ENCODE measurements around the gene ALDH1A1.
"Not testable (repeated sequence)": the region's sequence is repeated elsewhere in the genome, so short reads cannot be mapped to it uniquely, and the experiment has no call there.

Gene ALDH1A1

GRCh38 chr9:72871685-72872084, 81.2 kb downstream of the ALDH1A1 start:
- Histone ChIP-seq H3K9me3 (ENCODE audit: control insufficient read depth in 1 of 2, low read length in 2 of 2) (no peaks in the 10 kb centered on the region), H3K9ac (ENCODE audit: low read depth in 1 of 2, low read length in 2 of 2) (no peak overlapping the region), H3K27ac (ENCODE audit: low read depth, low read length) (no peak overlapping the region), H3K27me3 (ENCODE audit: control insufficient read depth in 1 of 2, insufficient read depth in 2 of 2, low read length in 2 of 2) (no peaks in the 10 kb centered on the region), H3K4me1 (ENCODE audit: control insufficient read depth in 1 of 2, insufficient read depth in 2 of 2, low read length in 2 of 2) (no peaks in the 10 kb centered on the region), H3K36me3 (ENCODE audit: control insufficient read depth in 1 of 2, insufficient read depth in 2 of 2, low read length in 2 of 2) (no peaks in the 10 kb centered on the region), H3K4me3 (ENCODE audit: low read depth in 1 of 2, low read length in 2 of 2) (no peak overlapping the region)

- Histone ChIP-seq H3K27ac (ENCODE audit: low read depth, low read length) (no peak overlapping the region), H3K36me3 (ENCODE audit: control insufficient read depth in 1 of 2, insufficient read depth in 2 of 2, low read length in 2 of 2) (no peaks in the 10 kb centered on the region), H3K27me3 (ENCODE audit: control insufficient read depth in 1 of 2, insufficient read depth in 2 of 2, low read length in 2 of 2) (no peaks in the 10 kb centered on the region), H3K4me1 (ENCODE audit: control insufficient read depth in 1 of 2, insufficient read depth in 2 of 2, low read length in 2 of 2) (peaks cover 0 to 8% of the 10 kb centered on the region in 2 donors), H3K4me3 (ENCODE audit: low read depth in 1 of 2, low read length in 2 of 2) (no peak overlapping the region), H3K9me3 (ENCODE audit: control insufficient read depth in 1 of 2, low read length in 2 of 2) (no peaks in the 10 kb centered on the region), H3K9ac (ENCODE audit: low read depth in 1 of 2, low read length in 2 of 2) (no peak overlapping the region)
These were observed 88.5 kb downstream of the ALDH1A1 start for GRCh38 chr9:72864327-72864726.

DNA sequence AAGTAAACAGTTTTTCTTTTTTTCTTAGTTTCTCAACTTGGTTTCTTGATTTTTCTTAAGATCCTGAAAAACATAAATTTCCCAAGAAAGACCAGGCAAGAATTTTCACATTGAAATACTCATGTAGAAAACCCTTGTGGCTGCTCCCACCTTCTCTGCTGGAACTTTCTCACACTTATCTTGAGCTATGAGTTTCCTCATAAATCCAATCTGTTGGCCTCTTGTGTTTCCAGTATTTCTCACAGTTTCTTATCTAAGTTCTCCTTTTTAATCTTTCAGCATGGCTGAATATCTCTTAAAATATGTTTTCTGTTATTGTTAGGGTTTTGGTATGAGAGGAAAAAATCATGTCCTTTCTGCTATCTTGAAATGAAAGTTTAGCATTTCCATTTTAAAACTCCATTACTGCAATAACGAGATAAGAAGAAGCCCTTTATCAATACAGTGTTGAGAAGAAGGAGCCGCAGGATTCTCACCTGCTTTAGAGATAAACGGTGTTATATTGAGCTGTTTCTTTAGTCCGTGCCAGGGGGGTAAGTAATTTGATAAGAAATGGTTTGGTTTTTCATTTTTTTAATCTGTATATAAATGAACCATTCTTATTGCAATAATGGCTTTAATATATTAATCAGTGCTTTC, 89.3 kb downstream of the ALDH1A1 start:
- Histone ChIP-seq H3K9ac (ENCODE audit: low read depth in 1 of 2, low read length in 2 of 2) (no peak overlapping the region), H3K4me1 (ENCODE audit: control insufficient read depth in 1 of 2, insufficient read depth in 2 of 2, low read length in 2 of 2) (peaks cover 0 to 10% of the 10 kb centered on the region in 2 donors), H3K27me3 (ENCODE audit: control insufficient read depth in 1 of 2, insufficient read depth in 2 of 2, low read length in 2 of 2) (no peaks in the 10 kb centered on the region), H3K36me3 (ENCODE audit: control insufficient read depth in 1 of 2, insufficient read depth in 2 of 2, low read length in 2 of 2) (no peaks in the 10 kb centered on the region), H3K4me3 (ENCODE audit: low read depth in 1 of 2, low read length in 2 of 2) (no peak overlapping the region), H3K9me3 (ENCODE audit: control insufficient read depth in 1 of 2, low read length in 2 of 2) (no peaks in the 10 kb centered on the region), H3K27ac (ENCODE audit: low read depth, low read length) (no peak overlapping the region)

- H3K4me3 ChIP-seq (ENCODE audit: low read depth in 1 of 2, low read length in 2 of 2); H3K27me3 ChIP-seq (ENCODE audit: control insufficient read depth in 1 of 2, insufficient read depth in 2 of 2, low read length in 2 of 2); H3K9ac ChIP-seq (ENCODE audit: low read depth in 1 of 2, low read length in 2 of 2); H3K36me3 ChIP-seq (ENCODE audit: control insufficient read depth in 1 of 2, insufficient read depth in 2 of 2, low read length in 2 of 2); H3K27ac ChIP-seq (ENCODE audit: low read depth, low read length); H3K9me3 ChIP-seq (ENCODE audit: control insufficient read depth in 1 of 2, low read length in 2 of 2): not testable (repeated sequence)
- peaks cover 8 to 17% of the 10 kb centered on the region in 2 donors for H3K4me1 ChIP-seq (ENCODE audit: control insufficient read depth in 1 of 2, insufficient read depth in 2 of 2, low read length in 2 of 2)
These were observed 90.1 kb downstream of the ALDH1A1 start for GRCh38 chr9:72862788-72863187.

DNA sequence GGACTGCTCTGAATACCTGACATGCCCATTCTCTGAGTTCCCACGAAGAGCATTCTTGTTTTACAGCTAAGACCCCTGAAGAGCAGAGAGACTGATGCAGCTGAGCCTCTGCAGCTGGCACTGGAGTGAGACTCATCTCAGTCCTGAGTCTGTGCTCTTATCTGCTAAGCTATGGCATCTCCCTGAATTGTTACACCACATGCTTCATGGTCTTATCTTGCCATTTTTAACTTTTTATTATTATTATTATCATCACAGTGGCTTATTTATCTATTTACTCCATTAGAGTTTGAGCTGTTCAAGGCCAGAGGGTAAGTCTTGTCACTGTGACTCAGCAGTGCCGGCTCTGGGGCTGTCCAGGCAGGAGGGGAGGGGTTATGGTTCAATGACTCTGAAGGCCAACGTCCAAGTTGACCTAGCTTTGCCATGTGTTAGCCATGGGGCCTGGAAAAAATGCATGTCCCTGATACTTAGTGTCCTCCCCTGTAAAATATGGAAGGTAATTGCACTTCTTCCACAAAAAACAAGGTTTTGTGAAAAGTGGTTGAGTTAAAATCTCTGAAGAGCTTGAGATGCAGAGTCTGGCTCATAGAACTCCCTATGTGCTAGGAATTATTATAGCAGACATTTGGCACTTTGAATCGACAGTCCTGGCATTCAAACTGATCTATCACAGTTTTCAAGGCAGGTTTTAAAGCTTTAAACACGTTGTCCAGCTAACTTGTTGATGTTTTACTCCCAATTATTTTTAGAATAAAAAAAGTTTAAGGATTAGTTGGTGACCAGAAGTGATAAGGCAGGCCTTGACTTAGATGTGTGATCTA, 94.6 kb downstream of the ALDH1A1 start:
- Histone ChIP-seq H3K4me3 (ENCODE audit: low read depth in 1 of 2, low read length in 2 of 2) (no peak overlapping the region), H3K9ac (ENCODE audit: low read depth in 1 of 2, low read length in 2 of 2) (no peak overlapping the region), H3K27me3 (ENCODE audit: control insufficient read depth in 1 of 2, insufficient read depth in 2 of 2, low read length in 2 of 2) (no peaks in the 10 kb centered on the region), H3K9me3 (ENCODE audit: control insufficient read depth in 1 of 2, low read length in 2 of 2) (no peaks in the 10 kb centered on the region), H3K27ac (ENCODE audit: low read depth, low read length) (no peak overlapping the region), H3K36me3 (ENCODE audit: control insufficient read depth in 1 of 2, insufficient read depth in 2 of 2, low read length in 2 of 2) (no peaks in the 10 kb centered on the region), H3K4me1 (ENCODE audit: control insufficient read depth in 1 of 2, insufficient read depth in 2 of 2, low read length in 2 of 2) (peaks cover 11 to 15% of the 10 kb centered on the region in 2 donors)

DNA sequence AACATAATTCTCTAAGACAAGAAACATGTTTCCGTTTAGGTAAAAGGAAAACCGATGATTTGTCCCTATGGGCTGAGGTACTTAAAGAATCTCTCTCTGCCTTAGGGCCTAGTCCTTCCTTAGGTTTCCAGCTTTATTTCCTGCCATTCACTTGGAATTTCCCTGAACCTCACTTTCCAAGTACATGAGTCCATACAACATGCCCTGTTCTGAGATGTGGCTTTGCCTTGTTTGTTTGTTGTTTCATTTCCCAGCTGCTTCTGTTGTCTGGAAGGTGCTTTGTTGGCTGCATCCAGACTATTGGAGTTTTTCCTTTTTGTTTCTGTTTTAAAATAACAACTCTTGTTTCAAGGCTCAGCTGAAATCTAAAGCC, 95.2 kb downstream of the ALDH1A1 start:
- Histone ChIP-seq H3K9ac (ENCODE audit: low read depth in 1 of 2, low read length in 2 of 2) (no peak overlapping the region), H3K36me3 (ENCODE audit: control insufficient read depth in 1 of 2, insufficient read depth in 2 of 2, low read length in 2 of 2) (no peaks in the 10 kb centered on the region), H3K27ac (ENCODE audit: low read depth, low read length) (no peak overlapping the region)

DNA sequence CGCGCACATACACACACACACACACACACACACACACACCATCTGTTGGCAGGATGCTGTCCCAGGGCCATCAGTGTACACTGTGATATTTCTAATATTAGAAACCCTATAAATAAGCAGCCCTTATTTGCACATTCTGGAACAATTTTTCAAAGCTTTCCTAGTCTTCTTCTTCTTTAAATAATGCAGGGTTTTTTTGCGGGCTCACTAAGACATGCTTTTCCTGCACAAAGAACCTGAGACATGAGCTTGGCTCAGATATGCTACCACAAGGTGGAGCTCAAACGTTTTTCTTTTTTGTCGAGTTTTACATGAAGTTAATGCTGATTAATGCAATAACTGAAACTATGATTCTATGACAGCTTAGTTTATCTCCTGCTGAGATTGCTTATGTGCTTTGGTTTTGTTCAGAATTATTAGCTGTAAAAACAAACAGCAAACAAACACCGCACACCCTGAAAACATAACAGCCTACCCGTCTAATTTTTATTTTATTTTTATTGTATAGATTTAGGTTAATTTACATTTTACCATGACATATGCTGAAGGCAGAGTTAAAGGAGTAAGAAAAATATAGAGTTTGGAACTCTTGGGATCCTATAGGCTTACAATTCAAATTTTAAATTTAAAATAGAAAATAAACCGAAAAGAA, 95.8 kb downstream of the ALDH1A1 start:
- no peak overlapping the region for H3K9ac ChIP-seq (ENCODE audit: low read depth in 1 of 2, low read length in 2 of 2)
- peaks cover 11 to 15% of the 10 kb centered on the region in 2 donors for H3K4me1 ChIP-seq (ENCODE audit: control insufficient read depth in 1 of 2, insufficient read depth in 2 of 2, low read length in 2 of 2)
- no peaks in the 10 kb centered on the region for H3K36me3 ChIP-seq (ENCODE audit: control insufficient read depth in 1 of 2, insufficient read depth in 2 of 2, low read length in 2 of 2)
- H3K27ac ChIP-seq (ENCODE audit: low read depth, low read length) = no peak overlapping the region
- no peak overlapping the region for H3K4me3 ChIP-seq (ENCODE audit: low read depth in 1 of 2, low read length in 2 of 2)
- no peaks in the 10 kb centered on the region for H3K27me3 ChIP-seq (ENCODE audit: control insufficient read depth in 1 of 2, insufficient read depth in 2 of 2, low read length in 2 of 2)
- H3K9me3 ChIP-seq (ENCODE audit: control insufficient read depth in 1 of 2, low read length in 2 of 2) = no peaks in the 10 kb centered on the region

More for the DNA sequence above, 95.2 kb downstream of the ALDH1A1 start:
- H3K9me3 ChIP-seq (ENCODE audit: control insufficient read depth in 1 of 2, low read length in 2 of 2) = no peaks in the 10 kb centered on the region
- peaks cover 11 to 15% of the 10 kb centered on the region in 2 donors for H3K4me1 ChIP-seq (ENCODE audit: control insufficient read depth in 1 of 2, insufficient read depth in 2 of 2, low read length in 2 of 2)
- no peak overlapping the region for H3K4me3 ChIP-seq (ENCODE audit: low read depth in 1 of 2, low read length in 2 of 2)
- no peaks in the 10 kb centered on the region for H3K27me3 ChIP-seq (ENCODE audit: control insufficient read depth in 1 of 2, insufficient read depth in 2 of 2, low read length in 2 of 2)

DNA sequence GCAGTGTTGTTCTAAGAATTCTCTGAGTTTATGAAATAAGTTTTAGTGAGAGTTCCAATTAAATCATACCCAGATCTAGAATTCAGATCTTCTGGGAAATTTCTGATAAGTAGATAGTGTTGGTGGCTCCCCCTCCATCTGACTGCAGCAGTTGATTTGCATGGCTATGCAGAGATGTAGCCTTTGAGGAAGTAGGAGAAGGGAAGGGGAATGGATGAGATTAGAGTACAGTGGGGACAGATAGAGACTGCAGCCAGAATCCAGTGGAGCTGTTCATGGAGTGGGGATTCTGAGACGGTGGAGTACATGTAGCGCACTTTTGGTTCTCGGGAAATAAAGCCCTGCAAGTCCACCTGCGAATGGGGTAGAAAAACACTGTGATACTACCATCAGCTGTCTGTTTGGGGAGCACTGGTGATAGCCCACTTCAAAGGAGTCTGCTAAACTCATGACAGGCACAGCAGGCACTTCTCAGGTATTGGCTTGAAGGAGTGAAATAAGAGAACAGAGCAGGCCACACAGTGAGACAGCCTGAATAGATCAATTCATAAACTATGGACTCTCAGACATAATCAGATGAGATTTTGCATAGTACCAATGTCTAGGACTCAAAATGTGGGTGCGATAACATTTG, 96.8 kb downstream of the ALDH1A1 start:
- Histone ChIP-seq H3K4me1 (ENCODE audit: control insufficient read depth in 1 of 2, insufficient read depth in 2 of 2, low read length in 2 of 2) (peaks cover 11 to 15% of the 10 kb centered on the region in 2 donors), H3K9ac (ENCODE audit: low read depth in 1 of 2, low read length in 2 of 2) (no peak overlapping the region), H3K4me3 (ENCODE audit: low read depth in 1 of 2, low read length in 2 of 2) (no peak overlapping the region), H3K9me3 (ENCODE audit: control insufficient read depth in 1 of 2, low read length in 2 of 2) (no peaks in the 10 kb centered on the region), H3K27ac (ENCODE audit: low read depth, low read length) (no peak overlapping the region), H3K27me3 (ENCODE audit: control insufficient read depth in 1 of 2, insufficient read depth in 2 of 2, low read length in 2 of 2) (no peaks in the 10 kb centered on the region), H3K36me3 (ENCODE audit: control insufficient read depth in 1 of 2, insufficient read depth in 2 of 2, low read length in 2 of 2) (no peaks in the 10 kb centered on the region)

DNA sequence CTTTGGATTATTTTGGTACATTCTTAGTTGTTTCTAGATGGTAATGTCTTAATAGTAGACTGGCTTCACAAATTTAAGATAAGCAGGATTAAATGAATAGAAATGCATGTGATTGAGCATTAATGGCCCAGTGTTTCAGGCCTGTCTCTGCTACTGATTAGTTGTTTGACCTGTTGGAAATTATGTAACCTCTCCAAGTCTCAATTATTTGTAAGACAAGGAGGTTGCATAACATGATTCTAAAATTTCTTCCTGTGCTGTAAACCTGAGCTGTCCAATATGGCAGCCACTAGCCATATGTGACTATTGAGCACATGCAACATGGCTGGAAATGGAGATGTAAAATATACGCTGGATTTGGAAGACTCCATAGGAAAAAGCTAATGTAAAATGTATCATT, 97.5 kb downstream of the ALDH1A1 start:
- Histone ChIP-seq H3K4me1 (ENCODE audit: control insufficient read depth in 1 of 2, insufficient read depth in 2 of 2, low read length in 2 of 2) (peaks cover 11 to 15% of the 10 kb centered on the region in 2 donors), H3K9ac (ENCODE audit: low read depth in 1 of 2, low read length in 2 of 2) (no peak overlapping the region), H3K36me3 (ENCODE audit: control insufficient read depth in 1 of 2, insufficient read depth in 2 of 2, low read length in 2 of 2) (no peaks in the 10 kb centered on the region), H3K9me3 (ENCODE audit: control insufficient read depth in 1 of 2, low read length in 2 of 2) (no peaks in the 10 kb centered on the region), H3K27me3 (ENCODE audit: control insufficient read depth in 1 of 2, insufficient read depth in 2 of 2, low read length in 2 of 2) (no peaks in the 10 kb centered on the region), H3K4me3 (ENCODE audit: low read depth in 1 of 2, low read length in 2 of 2) (no peak overlapping the region), H3K27ac (ENCODE audit: low read depth, low read length) (no peak overlapping the region)

All from duodenal mucosa (tissue), 2 donors.